Measurements from ENCODE around the gene ATP10A. TPM values are rescaled to one million over a fixed set of nuclear protein-coding genes. Genes with fewer than 3 reads are reported as not detected.
A peak's percentile ranks its signal among the peaks of the same experiment; 100 is the strongest.

The ATP10A gene
- total and polyA plus RNA-seq, 12 donors, result 0.67 to 31.8 (median 16.1) TPM

- intact Hi-C loops (cut with DNase I), result loop anchor here in 1 of 2 donors (10.0 kb wide), 1 partner anchor 87 kb away; no protein-coding TSS in a partner anchor
- Histone ChIP-seq H3K4me3 (peak overlapping the region in 3 of 4 donors; percentile 33 to 76 (median 51)), H3K27me3 (peaks cover 8% of the 10 kb centered on the region), H3K9me3 (replicated peaks in 1 of 3) (no peaks in the 10 kb centered on the region), H3K4me1 (replicated peaks in 1 of 2) (peaks cover 0 to 4% of the 10 kb centered on the region in 2 donors), H3K27ac (peak overlapping the region in 4 of 5 donors; percentile 1 to 75 (median 58)), H3K36me3 (replicated peaks in 1 of 2) (no peaks in the 10 kb centered on the region)
- DNase-seq, result peak in 1 of 7 donors; percentile 34
- TF ChIP-seq CTCF (IDR thresholded peaks at IDR 0.05) (no peak), POLR2A (IDR thresholded peaks at IDR 0.05) (no peak)
- WGBS, 4 donors, result 9 to 18% (median 11%) methylated on average over 5 to 19 of the region's 19 CpGs; no CpG with 5 or more reads in 1 of the 4 donors
Measured at GRCh38 chr15:25862071-25862471, 1.1 kb downstream of the ATP10A start.

- intact Hi-C loops (cut with DNase I), result loop anchor here in 1 of 2 donors (10.0 kb wide), 1 partner anchor 86 kb away; no protein-coding TSS in a partner anchor
Measured at GRCh38 chr15:25860885-25861866, 2.0 kb downstream of the ATP10A start.

GRCh38 chr15:25859838-25860645 is 3.1 kb downstream of the ATP10A start:
- TF ChIP-seq POLR2A (IDR thresholded peaks at IDR 0.05), result peak in 1 of 2 donors; percentile 11
- TF ChIP-seq CTCF (IDR thresholded peaks at IDR 0.05), result no peak
- peak overlapping the region in 1 of 4 donors; percentile 76 for H3K4me3 ChIP-seq
- H3K27ac ChIP-seq, result peak overlapping the region in 3 of 5 donors; percentile 37 to 75 (median 44)
- no peaks in the 10 kb centered on the region for H3K36me3 ChIP-seq (replicated peaks in 1 of 2)
- peak in 5 of 7 donors; percentile 37 to 61 (median 47) for DNase-seq
- intact Hi-C loops (cut with DNase I), result loop anchor here in 1 of 2 donors (10.0 kb wide), 1 partner anchor 85 kb away; no protein-coding TSS in a partner anchor
- peaks cover 8% of the 10 kb centered on the region for H3K27me3 ChIP-seq
- 39 to 46% (median 40%) methylated on average over 15 of the region's 15 CpGs for WGBS, 4 donors
- peaks cover 0 to 4% of the 10 kb centered on the region in 2 donors for H3K4me1 ChIP-seq (replicated peaks in 1 of 2)
- no peaks in the 10 kb centered on the region for H3K9me3 ChIP-seq (replicated peaks in 1 of 3)

More at GRCh38 chr15:25860885-25861866, 2.0 kb downstream of the ATP10A start:
- no peak for DNase-seq
- H3K4me3 ChIP-seq, result peak overlapping the region in 2 of 4 donors; percentile 33 to 76
- H3K36me3 ChIP-seq (replicated peaks in 1 of 2), result no peaks in the 10 kb centered on the region
- peaks cover 0 to 4% of the 10 kb centered on the region in 2 donors for H3K4me1 ChIP-seq (replicated peaks in 1 of 2)
- WGBS, 4 donors, result 50 to 62% (median 54%) methylated on average over 20 of the region's 20 CpGs
- H3K27me3 ChIP-seq, result peaks cover 8% of the 10 kb centered on the region
- H3K9me3 ChIP-seq (replicated peaks in 1 of 3), result no peaks in the 10 kb centered on the region
- TF ChIP-seq POLR2A (IDR thresholded peaks at IDR 0.05) (no peak), CTCF (IDR thresholded peaks at IDR 0.05) (no peak)
- H3K27ac ChIP-seq, result peak overlapping the region in 4 of 5 donors; percentile 6 to 75 (median 58)

Data from adrenal gland (tissue), 12 donors.